AG09319 (cell line): Measurements from ENCODE around the gene TBC1D1.

Experiments
- DNase-seq: peaks from one replicate; pipeline ENCODE4 v3.0.0-alpha.2; 2010; ENCODE audit warnings: low read depth; ENCODE audit errors: extremely low read depth
- CTCF ChIP-seq: IDR thresholded peaks from 2 replicates; pipeline ENCODE4 v1.5.1; 2011; ENCODE audit warnings: low read depth, mild to moderate bottlenecking, inconsistent platforms, low read length, moderate library complexity

TBC1D1 gene

GRCh38 chr4:38176165-38176564 is 285.3 kb downstream of the TBC1D1 start:
- DNase-seq, result no peak
- no peak for TF ChIP-seq CTCF

DNA sequence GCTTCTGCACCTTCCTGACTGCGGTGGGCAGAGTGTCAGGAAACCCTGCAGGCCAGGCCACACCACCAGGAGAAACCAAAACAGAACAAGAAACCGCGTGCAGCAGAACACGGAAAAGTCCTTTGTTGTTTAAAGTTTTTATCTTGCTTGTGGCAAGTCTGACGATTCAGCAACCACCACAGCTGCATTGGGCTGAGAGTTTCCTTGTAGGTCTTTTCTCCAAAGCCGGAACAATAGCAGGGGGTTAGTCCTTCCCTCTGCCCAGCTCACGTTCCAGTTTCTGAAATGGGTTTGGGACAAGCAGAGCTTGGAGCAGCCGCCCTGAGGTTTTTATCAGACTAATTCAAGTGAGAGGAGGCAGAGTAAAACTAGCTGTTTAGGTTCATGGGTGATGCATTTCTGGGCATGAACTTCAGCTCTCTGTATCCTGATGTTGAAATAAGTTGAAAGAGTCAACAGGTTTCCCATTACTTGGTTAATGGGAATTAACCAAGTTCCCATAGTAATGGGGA is 286.2 kb downstream of the TBC1D1 start:
- TF ChIP-seq CTCF, result no peak
- no peak for DNase-seq

- no peak for DNase-seq
- no peak for TF ChIP-seq CTCF
Observed at GRCh38 chr4:38177641-38178391, 286.9 kb downstream of the TBC1D1 start.

DNA sequence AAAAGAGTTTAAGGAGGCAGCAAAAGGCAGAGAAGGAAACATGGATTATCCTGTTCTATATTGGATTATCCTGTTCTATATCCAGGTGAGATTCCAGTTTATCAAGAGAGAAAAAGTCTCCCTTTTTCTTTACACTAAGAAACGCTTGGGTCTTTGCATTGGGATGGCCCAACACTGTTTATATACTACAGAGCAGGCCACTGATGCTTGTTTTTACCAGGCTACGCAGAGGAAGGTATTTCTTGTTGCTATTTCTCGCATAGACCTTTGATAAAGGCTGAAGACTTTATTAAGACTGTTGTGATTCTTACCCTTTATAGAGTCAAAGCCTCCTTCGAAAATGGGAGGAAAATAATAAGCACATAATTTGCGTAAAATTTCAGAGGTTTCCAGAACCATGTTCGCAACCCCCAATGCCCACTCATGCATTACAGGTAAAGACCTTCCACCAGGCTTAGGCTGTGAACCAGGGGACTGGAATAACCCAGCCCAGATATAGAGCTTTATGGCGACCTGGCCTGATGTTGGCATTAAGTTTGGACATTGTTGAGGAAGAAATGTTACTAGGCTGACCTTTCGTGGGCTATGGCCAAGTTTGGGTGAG is 287.6 kb downstream of the TBC1D1 start:
- no peak for TF ChIP-seq CTCF
- no peak for DNase-seq

DNA sequence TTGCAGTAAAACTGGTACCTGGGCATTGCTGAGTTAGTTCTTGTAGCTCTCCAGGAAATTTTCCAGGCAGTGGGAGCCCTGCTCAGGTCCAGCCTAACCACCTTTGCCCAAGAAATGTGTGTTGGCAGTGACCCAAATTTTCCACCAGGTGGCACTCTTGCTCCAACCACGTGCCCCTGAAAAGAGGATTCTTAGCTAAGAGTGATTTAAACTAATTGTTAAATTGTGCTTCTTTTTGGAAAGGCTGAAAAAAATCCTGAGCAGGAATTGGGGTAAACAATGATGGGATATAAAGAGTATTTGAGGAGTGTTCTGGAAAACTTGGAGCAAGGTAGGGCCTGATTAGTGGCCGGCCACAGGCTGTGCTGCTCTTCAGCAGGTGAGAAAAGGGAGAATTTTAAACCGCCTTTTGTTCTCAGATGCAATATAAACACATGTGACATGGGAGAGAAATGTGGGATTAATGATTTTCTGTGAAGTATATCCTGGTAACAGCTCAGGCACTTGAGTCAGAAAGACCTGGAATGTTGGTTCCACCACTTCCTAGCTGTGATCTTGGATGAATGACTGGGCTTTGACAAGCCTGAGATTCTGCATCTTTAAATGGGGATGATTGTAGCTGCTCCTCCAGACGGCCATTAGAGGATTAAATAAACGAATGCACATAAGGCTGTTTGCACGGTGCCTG is 288.9 kb downstream of the TBC1D1 start:
- peak; percentile 86 for TF ChIP-seq CTCF
- DNase-seq, result no peak

- TF ChIP-seq CTCF, result no peak
- DNase-seq, result no peak
Observed at GRCh38 chr4:38180456-38180855, 289.6 kb downstream of the TBC1D1 start.

- DNase-seq, result no peak
- TF ChIP-seq CTCF, result no peak
Observed at GRCh38 chr4:38181286-38181685, 290.4 kb downstream of the TBC1D1 start.
